ENCODE data around the gene CSTPP1.
"Not testable (repeated sequence)": the region's sequence is repeated elsewhere in the genome, so short reads cannot be mapped to it uniquely, and the experiment has no call there.

The CSTPP1 gene

DNA sequence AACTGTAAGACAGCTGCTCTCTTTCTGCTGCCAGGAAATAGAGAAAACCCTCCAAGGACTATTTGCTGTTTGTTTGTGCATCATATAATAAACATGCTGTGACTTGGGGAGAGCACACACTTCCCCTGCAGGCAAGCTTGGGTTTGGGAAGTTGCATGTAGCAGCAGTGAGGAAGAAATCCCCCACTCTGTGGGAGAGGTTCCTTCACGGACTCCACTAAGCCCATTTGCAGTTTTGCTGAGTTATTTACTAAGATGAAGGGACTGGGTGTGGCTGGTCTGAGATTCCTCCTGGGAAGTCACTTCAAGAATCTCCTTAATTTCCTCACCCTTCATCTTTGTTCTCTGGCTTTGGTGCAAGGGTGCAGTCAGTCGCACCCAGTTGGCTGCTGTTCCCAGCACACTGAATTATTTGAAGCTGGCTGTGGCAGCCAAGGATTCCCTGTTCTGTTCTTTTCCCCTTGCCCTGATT is 135.3 kb downstream of the CSTPP1 start:
- FAIRE-seq (no peak), DNase-seq (ENCODE audit: extremely low spot score, insufficient read length, low read depth) (no peak)

DNA sequence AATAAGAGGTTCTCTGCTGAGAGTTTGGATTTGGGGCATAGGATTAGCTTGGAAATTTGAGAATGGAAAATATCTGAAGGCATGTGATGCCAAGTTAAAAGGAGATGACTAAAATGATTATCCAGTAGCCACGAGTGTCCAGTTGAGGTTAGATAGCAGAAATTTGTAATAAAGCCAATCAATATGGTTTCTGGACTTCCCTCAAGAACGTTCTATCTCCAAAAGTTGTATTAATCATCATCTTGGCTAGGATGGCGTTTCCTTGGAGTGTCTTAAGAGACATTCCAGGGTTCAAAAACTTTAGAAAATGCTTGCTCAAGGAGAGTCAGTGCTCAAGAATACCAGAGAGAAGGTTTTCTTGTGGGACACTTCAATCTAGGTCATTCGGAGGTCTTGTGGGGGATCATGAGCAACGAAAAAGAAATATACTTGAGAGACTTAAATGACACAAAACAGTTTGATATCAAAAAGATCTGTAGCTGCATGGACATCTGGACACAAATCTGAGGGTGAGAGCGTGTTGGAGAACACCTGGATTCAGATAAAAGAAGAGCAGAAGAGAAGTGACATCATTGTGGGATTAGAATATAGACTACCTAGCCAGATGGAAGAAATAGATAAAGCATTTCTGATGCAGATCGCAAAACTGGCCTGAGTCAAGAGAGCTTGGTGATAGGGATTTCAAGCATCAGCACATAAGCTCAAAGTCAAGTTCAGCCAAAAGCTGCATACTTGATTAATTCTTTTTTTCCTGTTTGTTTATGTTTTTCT is 142.4 kb downstream of the CSTPP1 start:
- FAIRE-seq: no peak
- no peak for DNase-seq (ENCODE audit: extremely low spot score, insufficient read length, low read depth)

DNA sequence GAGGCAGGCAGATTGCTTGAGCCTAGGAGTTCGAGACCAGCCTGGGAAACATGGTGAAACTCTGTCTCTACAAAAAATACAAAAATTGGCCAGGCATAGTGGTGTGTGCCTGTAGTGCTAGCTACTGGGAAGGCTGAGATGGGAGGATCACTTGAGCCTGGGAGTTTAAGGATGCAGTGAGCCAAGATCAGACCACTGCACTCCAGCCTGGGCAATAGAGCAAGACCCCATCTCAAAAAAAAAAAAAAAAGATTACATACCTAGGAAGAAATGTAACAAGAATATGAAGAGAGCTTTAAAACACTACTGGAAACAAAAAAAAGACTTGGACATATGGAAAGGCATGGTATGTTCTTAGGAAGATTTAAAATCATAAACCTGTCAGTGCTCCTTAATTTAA is 144.2 kb downstream of the CSTPP1 start:
- not testable (repeated sequence) for DNase-seq (ENCODE audit: extremely low spot score, insufficient read length, low read depth); FAIRE-seq

DNA sequence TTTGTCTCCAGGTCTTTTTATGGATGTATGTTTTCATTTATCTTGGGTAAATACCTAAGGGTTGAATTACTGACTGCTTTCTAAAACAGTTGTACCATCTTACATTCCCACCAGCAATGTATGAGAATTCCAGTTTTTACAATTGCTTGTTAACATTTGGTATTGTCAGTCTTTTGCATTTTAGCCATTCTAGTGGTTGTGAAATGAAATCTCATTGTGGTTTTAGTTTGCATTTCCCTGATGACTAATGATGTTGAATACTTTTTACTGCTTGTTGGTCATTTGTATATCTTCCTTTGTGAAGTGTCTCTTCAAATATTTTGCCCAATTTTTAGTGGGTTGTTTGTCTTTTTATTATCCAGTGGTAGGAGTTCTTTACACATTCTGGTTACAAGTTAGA is 147.4 kb downstream of the CSTPP1 start:
- DNase-seq (ENCODE audit: extremely low spot score, insufficient read length, low read depth): no peak
- FAIRE-seq: peak; percentile 59

DNA sequence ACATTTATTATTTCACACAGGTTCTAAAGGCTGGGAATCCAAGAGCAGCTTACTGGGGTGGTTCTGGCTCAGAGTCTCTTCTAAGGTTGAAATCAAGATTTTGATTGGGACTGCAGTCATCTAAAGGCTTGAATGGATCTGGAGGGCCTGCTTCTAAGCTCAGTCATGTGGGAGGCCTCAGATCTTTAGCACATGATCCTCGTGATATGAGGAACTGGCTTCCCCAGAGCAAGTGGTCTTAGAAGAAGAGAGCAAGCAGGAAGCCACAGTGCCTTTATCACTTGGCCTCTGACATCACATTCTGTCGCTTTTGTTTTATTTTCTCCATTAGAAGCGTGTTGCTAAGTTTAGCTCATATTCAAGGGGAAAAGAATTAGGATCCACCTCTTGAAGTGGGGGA is 151.2 kb downstream of the CSTPP1 start:
- no peak for FAIRE-seq
- DNase-seq (ENCODE audit: extremely low spot score, insufficient read length, low read depth): no peak

DNA sequence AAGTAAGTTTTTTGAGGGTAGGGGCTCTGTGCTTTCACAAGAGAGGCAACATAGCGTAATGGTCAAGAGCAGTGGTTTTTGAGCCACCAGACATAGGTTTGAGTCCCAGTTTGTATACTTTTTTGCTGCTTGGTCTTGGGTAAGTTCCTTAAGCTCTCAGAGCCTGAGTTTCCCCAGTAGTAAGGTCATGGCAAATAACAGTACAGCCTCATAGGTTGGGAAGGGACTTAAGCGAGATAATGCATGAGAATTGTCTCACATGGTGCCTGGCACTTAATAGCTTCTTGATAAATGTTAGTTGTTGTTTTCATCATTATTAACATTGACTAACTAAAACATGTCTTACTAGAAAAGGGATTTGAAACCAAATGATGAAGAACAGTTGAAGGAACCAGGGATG is 157.0 kb downstream of the CSTPP1 start:
- FAIRE-seq (no peak), DNase-seq (ENCODE audit: extremely low spot score, insufficient read length, low read depth) (no peak)

DNA sequence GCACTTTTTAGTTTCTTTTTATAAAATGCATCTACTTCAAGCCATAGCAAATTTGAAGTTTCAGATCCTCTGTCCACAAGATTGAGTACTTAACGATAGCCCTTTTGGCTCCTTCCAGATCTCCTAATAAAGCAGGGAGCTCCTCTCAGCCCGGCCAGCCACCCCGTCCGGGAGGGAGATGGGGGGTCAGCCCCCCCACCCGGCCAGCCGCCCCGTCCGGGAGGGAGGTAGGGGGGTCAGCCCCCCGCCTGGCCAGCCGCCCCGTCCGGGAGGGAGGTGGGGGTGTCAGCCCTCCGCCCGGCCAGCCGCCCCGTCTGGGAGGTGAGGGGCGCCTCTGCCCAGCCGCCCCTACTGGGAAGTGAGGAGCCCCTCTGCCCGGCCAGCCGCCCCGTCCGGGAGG is 160.3 kb downstream of the CSTPP1 start:
- FAIRE-seq; DNase-seq (ENCODE audit: extremely low spot score, insufficient read length, low read depth): not testable (repeated sequence)

DNA sequence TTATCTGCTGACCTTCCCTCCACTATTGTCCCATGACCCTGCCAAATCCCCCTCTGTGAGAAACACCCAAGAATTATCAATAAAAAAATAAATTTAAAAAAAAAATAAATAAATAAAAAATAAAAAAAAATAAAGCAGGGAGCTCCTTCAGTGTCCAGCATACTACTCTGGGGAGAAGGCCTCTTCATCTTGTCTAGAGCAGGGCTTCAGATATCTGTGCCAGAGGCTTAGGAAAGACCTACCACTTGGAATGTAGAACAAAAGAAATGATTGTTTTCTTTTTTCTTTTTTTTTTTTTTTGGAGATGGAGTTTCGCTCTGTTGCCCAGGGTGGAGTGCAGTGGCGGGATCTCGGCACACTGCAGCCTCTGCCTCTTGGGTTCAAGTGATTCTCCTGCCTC is 161.7 kb downstream of the CSTPP1 start:
- not testable (repeated sequence) for DNase-seq (ENCODE audit: extremely low spot score, insufficient read length, low read depth); FAIRE-seq

DNA sequence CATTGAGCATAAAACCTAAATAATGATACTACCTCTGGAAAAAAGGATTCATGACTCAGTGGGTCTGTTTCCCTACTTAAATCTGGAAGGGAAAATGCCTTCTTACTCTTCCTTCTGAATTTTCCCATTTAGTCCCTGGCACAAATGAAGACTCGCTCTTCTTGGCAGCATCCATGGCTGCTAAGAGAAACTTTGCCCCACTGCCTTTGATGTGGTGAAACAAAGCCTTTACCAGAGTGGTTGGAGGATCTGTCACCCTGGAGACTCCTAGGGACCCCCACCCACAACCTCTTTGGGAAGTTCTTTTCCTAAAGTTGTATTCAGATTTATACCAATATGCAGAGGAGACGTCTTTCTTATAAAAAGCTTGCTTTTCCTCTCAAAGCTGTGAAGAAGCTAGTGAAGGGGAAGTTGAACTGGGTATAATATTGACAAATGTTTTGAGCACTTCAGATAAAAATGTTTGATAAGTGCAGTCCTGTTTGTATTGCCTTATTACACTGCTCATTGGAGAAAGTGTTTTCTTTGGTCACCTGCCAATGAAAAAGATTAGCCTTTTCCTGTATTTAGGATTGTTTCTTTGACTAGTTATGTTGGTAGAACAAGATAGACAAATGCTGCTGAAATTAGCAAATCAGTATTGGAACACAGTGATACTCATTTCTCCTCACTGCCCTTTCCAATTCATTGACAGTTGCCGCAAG is 162.8 kb downstream of the CSTPP1 start:
- FAIRE-seq (no peak), DNase-seq (ENCODE audit: extremely low spot score, insufficient read length, low read depth) (no peak)

DNA sequence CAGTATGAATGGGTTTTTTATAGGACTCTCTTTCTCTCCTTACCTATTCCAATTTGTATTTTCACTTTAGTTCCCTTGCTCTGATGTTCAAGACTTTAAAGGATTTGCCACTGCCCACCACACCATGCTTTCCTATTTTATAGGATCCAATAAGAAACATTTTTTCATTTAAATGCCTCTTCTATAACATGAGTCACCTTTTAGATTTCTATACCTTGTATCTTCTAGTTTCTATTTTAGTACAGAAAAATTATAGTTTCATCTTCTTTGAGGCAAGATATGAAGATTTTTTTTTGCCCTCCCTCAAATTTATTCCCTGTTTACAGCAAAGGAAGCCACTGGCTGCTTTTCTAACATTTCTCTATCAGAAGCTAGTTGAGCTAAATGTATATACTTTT is 163.4 kb downstream of the CSTPP1 start:
- FAIRE-seq (no peak), DNase-seq (ENCODE audit: extremely low spot score, insufficient read length, low read depth) (no peak)

DNA sequence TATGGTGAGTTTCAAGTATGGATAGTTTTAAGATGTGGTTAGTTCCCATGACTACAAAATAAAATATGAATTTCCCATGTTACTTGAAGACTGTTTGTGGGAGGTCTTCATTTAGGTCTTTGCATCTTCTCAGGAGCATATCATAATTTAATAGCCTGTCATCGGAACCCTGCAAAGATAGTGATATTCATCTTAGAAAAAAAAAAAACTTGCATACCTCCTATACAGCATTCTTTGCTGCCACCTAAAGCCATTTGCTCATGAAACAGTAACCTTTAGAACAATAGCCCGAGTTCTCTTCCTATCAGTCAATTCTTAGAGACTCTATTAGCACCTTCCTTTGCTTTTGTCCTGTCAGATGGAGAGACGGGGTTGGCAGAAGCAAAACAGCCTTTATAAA is 164.8 kb downstream of the CSTPP1 start:
- DNase-seq (ENCODE audit: extremely low spot score, insufficient read length, low read depth) (no peak), FAIRE-seq (no peak)

DNA sequence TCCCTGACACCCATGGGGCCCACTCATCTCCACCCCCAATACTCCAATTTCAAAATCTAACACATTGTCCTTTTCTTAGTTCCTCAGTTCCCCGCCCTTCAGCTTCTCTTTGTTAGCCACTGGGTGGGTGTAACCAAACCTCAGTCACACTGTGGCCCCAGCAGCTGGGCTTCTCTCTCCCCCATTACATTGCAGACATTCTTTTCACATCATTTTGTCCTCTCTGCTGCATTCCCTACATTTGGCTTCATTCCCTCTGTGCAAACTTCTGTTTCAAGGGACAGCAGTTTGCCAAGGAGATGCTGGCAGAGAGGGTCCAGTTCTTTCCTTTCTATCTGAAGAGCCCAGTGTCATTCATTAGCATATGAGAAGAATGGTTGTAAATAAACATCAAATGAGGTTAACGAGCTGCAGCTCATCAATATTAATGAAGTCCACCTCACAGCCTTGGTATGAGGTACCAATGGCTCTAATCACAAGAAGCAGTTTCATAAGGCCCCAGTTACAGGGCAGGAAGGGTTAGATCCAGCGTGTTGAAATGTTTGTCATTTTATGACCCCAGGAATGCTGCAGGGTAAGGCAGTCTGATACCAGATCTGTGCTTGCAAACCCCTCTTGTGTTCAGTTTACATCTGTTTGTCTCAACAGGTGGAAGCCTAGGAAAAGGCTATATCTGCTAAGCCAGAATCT is 167.8 kb downstream of the CSTPP1 start:
- DNase-seq (ENCODE audit: extremely low spot score, insufficient read length, low read depth): no peak
- no peak for FAIRE-seq

DNA sequence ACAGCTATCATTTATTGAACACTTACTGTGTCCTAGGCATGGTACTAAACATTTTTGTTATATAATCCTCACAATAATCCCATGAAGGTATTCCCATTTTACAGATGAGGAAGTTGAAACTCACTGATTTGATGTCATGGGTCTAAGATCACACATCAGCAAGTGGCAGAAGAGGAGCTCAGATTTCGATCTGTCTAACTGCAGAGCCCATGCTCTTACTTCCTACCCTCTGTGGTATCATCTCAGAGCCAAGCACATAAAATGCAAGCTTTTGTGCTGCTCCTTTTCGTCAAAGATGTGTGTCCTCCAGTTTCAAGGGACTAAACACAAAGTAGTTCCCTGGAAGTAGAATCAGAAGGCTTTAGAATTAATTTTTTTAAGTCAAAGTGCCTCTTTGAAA is 169.0 kb downstream of the CSTPP1 start:
- no peak for FAIRE-seq
- no peak for DNase-seq (ENCODE audit: extremely low spot score, insufficient read length, low read depth)

DNA sequence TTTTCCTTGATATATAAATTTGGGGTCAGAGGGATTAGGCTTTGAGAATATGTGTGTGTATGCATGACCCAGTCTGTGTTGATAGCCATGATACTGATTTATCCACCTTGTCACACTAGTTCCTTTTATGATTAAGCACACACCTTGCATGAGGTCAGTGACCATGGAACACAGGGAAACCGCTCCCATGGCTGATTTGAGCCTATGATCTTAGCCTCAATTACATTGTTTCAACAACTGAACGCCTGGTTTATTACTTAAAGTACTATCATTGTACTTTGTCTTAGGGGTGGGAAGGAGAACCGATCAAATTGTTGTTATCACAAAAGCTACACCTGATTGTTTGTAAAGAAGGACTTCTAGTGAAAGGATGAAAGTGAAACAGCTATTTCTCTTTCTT is 169.4 kb downstream of the CSTPP1 start:
- FAIRE-seq: no peak

DNA sequence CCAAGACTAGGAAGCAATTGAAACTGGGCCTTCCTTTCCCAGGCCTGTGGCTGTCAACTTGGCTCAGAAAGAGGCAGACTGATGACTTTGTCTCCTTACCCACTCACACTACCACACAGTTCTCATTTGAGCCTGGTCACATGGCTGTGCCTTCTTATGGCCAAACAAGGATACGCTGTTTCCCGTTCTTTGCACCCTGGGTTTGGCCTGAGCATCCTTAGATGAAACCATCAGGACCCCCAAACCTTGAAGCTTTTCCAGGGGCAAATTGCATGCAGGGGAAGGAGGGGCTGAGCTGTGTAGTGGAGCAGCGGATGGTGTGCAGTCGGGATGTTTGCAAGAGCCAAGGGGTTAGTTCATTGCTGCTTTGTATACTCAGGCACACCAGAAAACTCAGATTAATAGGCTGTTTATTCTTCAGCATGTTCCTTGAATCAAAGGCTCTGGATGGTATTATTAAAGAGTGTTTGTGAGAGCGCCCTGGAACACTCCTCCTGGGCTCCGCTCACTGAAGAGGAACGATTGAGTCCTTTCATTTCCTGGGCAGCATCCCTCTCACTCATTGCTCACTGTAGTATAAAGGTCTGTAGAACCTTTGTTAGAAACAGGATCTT is 170.3 kb downstream of the CSTPP1 start:
- no peak for DNase-seq (ENCODE audit: extremely low spot score, insufficient read length, low read depth)
- FAIRE-seq: no peak

More for the DNA sequence above, 169.4 kb downstream of the CSTPP1 start:
- DNase-seq (ENCODE audit: extremely low spot score, insufficient read length, low read depth): no peak

DNA sequence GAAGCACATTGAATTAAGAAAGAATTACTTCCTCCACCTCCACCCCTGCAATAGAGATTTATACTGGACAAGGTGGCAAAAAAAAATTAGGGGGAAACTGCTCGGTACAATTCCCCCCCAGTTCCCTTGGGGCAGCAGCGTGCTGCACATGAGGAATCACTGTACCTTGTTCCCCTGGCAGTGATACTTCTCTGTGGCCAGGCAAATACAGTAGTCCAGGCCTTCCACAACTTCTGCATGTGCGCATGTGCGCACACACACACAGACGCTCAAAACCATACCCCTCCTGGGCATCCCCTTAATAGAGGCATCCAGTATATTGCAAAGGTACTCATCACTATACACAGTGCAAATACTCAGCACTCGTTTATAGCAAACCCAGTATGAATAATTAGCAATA is 171.2 kb downstream of the CSTPP1 start:
- FAIRE-seq (no peak), DNase-seq (ENCODE audit: extremely low spot score, insufficient read length, low read depth) (no peak)

DNA sequence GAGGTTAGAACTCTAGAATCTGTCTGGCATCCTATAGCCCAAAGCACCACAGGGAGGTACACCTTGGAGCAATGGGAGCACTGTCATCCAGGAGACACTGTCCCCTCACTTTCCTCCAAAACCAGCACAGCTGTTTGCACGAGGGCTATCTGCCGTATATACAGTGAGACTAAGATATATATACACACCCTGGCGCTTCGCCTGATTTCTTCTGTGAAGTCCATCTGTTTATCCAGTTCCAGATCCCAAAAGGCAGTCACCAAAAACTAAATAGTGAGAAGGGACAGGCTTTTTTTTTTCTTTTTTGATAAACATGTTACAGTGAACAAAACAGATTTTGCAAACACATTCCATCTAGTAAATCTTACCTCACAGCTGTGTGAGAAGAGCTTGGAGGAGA is 171.7 kb downstream of the CSTPP1 start:
- FAIRE-seq (no peak), DNase-seq (ENCODE audit: extremely low spot score, insufficient read length, low read depth) (no peak)

DNA sequence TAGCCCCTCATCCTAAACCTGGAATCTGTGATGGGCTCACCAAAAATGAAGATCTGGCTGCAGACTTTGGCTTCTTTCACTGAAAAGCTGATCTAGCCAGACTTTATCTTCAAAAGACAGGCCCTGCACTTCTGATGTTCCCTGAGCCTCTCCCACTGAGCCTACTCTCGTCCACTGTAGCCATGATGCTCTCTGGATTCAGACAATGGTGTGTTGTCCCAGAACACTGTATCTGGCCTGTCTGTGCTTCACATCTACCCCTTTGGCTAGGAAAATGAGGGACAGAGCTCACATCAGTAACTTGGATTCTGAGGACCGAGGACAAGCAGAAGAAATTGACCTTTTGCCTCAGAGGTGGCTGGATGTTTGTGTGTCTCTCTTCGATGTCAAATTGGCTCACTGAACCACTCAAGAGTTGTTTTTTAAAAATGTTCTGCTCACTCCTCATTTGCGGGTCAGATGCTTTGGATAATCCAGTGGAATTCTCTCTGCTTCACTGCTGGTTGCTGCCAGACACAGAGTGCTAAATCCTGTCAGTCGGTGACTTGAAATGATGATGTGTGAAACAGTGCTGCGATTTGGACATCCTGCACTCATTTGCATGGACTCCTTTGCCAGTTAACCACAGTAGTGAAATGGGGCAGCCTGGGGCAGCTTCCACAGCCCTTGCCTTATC is 172.6 kb downstream of the CSTPP1 start:
- no peak for FAIRE-seq
- no peak for DNase-seq (ENCODE audit: extremely low spot score, insufficient read length, low read depth)

DNA sequence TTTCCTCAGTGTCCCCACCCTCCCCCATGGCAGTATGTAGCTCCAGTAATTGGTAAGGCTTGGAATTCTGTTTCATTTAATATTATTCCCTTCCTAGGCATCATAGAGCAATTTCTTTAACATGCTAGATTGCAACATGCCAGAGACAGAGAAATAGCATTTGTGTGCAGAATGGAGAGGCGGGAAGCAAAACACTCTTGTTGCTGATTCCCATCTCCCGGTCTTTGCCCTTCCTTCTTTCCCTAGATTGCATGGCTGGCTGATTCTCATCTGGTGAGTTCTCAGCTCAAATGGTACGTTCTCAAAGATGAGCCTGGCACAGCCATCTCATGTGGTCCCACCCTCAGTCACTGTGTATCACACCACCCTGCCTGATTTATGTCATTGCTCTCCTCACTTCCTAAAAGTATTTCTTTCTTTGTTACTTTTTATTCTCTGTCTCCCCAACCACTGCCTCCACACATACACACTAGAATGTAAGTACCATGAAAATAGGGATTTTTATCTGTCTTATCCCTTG is 173.2 kb downstream of the CSTPP1 start:
- DNase-seq (ENCODE audit: extremely low spot score, insufficient read length, low read depth): no peak
- no peak for FAIRE-seq

DNA sequence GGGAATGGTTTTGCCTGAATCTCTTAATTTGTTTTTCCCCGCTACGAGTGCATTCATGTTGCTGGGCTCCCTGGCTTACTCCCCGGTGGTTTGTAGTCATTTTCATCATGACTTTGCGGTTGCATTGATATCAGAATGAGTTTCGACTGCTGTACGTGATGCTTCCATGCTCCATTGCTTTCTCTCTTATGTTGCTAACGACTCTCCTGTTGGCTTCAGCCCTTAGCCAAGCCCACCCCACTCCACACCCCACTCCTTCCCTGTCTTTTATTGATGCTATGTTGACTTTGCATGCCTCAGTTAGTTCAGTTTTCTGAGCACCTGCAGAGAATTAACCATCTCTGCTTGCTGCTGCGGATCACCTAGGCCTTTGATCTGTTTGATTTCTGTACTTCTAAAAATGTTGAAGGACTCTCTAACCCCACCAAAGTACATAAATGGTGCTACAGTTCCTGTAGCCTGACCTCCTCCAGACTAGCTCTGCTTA is 174.8 kb downstream of the CSTPP1 start:
- peak; percentile 53 for DNase-seq (ENCODE audit: extremely low spot score, insufficient read length, low read depth)
- peak; percentile 76 for FAIRE-seq

Measured in GM18507 (cell line).